NCI-H345 treated with DMSO at 0.1 percent for 48 hours (cell line): ENCODE measurements around the gene CRADD.

Experiments used
- DNase-seq: peaks from one replicate; lab custom pipeline; 2025; ENCODE audit not compliant: unreplicated experiment; lab: John Stamatoyannopoulos, UW

CRADD gene

DNA sequence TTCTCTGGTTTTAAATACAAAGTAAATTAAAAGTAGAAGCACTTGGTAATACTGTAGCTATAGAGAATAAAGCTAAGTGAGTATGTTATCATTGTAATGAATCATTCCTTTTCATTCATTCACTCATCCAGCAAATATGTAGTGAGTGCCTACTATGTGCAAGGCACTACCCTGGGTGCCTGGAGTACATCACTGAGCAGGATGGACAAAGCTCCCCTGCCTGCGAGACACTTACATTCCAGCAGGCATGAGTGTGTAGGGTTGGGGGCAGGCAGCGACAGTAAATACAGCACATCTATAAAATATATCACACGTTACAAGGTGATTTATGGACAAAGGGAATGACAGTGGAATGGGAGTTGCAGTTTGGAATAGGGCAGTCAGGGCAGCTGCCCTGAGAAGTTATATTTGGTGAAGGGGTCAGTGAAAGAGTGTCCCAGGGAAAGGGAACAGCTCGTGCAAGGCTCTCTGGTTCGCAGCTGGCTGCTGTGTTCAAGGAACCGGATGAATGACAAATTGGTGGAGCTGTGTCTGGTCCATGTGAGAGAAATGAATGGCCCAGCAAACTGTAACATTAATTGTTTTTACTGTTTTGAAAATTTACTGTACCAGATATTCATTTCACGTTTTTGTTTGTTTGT is 159.6 kb downstream of the CRADD start:
- no peak for DNase-seq

DNA sequence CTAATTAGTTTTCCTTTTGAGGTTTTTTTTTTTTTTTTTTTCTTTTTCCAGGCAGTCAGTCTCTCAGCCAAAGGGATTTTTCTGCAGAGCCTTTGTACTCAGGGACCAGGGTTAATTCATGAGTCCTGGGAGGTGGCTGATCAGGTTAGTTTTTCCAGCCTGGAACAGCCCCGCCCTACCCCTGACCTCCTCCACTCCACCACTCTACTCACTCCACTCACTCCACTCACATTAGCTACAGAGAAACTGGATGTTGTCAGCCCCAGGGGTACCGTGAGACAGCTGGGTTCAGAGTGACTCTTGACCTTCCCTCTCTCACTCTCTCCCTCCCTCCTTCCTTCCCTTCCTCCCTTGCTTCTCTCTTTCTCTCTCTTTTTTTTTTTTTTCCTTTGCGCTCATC is 161.0 kb downstream of the CRADD start:
- DNase-seq: no peak

GRCh38 chr12:93839064-93839463 is 161.9 kb downstream of the CRADD start:
- DNase-seq: no peak

DNA sequence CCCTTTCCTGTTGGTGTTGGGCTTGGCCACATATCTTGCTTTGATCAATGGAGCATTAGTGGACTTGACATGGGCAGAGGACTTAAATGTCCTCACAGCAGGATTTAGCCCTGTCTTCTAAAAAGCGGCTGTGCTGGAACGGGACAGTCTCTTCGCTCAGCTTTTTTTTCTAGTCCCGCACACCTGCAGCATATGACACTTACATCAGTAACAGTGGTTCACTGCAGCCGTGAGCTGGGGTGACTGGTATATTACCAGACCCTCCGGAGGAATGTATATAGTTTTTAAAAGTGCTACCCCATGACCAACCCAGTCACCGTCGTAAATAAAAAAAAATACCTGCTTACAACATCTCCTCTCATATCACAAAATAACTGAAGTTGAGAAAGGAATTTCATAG is 164.5 kb downstream of the CRADD start:
- DNase-seq: no peak

DNA sequence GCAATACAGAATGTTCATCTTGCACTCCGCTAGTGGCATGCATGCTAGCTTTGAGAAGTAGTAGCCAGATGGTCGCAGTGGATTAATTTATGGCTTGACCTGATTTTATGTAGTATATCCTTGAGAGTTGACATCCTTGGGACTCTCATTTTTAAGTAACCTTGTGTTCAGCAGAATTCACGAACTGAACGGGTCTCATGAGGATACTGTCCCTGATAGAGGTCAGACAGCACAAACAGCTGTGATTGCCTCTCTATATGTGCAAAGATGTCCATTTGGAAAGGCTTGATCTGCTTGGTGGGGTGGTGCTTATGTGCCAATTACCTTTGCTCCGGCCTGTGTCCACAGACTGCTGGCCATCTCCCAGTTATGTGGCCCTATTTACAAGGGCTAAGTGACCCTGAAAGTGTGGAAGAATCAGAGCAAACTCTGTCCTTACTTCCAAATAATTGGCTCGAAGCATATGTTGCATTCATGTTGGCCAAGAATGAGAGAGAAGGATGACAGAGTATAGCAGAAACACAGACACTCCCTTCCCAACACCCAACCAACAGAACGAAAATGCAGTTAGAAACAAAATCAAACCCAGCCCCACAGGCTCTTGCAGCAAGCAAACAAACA is 167.1 kb downstream of the CRADD start:
- DNase-seq: no peak

- DNase-seq: no peak
Measured at GRCh38 chr12:93846936-93847516, 169.9 kb downstream of the CRADD start.

GRCh38 chr12:93847517-93848474 is 170.6 kb downstream of the CRADD start:
- DNase-seq: no peak

DNA sequence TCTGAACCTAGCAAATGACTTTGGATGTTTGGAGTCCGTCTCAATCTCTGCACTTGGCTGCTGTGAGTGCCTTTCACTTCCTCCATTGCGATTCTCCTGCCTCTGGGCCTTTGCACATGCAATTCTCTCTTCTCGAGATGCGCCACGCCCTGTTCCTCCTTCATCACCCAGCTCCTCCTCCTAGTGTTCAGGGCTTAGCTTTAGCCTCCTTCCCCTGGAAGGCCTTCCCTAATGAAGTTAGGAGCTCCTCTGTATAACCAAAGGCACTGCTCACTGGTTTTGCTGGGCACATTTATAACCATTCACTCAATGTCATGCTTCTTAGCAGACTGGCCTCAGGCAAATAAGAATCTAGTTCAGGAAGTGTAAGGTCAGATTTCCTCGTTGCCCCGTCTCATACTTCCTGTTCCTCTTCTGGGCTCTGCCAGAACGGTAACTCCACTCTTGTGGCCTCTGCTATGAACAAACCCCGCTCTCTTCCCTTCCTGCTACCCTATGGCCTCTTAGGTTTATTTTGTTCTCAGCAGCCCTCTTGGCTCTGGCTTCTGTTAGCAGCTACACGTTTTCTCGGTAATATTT is 171.4 kb downstream of the CRADD start:
- no peak for DNase-seq

- DNase-seq: no peak
Measured at GRCh38 chr12:93849946-93850345, 172.8 kb downstream of the CRADD start.

DNA sequence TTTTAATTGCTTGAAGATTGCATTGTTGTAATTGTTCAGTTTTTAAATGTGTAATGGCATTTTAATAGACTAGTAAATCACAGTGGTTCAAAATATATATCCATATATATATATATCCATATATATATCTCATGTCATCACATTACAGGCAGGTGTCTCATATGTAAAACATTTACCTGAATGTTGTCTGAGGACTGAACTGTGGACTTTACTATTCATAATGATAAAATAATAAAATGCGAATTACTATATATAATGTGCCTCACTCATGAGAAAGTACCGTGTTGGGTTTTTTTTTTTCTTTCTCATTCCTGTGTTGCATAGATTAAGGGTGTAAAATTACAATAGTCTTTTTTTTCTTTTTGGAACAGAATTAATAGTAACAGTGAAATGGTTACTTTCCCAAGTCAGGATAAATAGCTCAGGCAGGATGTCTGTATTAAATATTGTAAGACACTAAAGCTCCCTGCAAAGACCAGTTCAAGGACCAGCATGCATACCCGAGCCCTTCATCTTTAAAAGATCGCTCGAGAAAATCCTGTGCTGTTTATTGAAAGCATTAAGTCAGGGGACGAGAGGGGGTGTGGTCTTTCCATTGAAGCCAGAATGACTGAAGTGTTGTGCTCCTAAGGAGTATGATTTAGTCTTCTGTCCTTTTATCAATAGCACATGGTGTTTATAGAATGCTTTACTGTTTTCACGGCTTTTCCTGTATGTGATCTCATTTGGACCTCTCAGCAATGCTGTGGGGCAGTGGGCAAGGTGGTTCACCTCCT is 173.5 kb downstream of the CRADD start:
- DNase-seq: no peak

- no peak for DNase-seq
Measured at GRCh38 chr12:93851257-93851671, 174.1 kb downstream of the CRADD start.

- DNase-seq: no peak
Measured at GRCh38 chr12:93852173-93852591, 175.0 kb downstream of the CRADD start.

GRCh38 chr12:93853698-93854478 is 176.7 kb downstream of the CRADD start:
- DNase-seq: no peak

DNA sequence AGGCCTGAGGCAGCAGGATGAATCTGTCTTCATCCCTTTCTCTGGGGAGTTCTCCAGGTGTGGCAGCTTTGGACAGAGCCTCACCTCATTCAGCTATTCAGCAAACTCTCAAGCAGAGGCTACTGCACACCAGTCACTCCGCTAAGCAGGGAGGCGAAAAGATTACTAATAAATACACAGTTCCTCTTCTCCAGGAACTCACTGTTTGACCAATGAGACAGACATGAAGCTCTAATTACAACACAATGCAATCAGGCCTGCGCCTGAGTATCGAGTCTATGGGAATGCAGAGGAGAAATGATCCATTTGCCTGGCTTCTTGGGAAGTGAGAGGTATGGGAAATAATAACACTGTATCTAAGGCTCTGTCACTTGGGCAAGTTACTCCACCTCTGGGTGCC is 178.1 kb downstream of the CRADD start:
- DNase-seq: no peak

DNA sequence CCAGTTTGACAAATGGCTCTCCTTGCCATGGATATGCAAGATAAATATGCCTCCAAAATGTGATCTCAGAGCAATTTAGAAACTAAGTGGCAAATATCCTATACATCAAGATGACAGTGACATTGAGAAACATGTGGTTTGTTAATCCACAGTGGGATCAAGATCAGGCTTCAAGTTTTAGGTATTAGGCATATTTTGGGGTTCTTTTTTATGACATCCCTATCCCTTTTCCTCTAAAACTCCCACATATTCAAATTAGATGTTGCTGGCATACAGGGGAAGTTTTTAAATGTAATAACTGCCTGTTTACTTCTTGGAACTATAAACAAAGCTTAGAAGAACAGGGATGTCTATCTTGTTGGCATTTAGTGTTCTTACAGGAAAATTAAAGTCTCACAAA is 179.4 kb downstream of the CRADD start:
- DNase-seq: no peak

- DNase-seq: no peak
Measured at GRCh38 chr12:93857279-93857938, 180.2 kb downstream of the CRADD start.

DNA sequence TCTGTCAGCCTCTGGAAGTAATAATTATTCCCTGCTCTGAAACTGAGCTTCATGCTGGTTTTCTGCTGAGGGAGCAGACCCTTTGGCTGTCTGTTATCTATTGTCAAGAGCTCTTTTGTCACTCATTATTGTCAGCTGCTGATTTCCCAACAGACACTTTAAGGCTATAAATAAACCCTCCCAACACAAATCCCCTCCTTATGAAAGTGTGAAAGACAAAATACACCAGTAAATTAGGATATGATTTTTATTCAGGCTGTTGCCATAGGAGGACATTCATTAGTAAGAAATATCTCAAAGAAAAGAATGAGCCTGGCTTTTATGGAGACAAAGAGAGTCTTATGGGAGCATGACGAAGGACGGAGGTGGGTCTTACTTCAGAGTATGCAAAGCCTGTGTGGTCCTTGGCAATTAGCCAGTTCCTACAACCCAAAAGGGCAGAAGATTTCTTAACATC is 180.8 kb downstream of the CRADD start:
- DNase-seq: peak; percentile 67

DNA sequence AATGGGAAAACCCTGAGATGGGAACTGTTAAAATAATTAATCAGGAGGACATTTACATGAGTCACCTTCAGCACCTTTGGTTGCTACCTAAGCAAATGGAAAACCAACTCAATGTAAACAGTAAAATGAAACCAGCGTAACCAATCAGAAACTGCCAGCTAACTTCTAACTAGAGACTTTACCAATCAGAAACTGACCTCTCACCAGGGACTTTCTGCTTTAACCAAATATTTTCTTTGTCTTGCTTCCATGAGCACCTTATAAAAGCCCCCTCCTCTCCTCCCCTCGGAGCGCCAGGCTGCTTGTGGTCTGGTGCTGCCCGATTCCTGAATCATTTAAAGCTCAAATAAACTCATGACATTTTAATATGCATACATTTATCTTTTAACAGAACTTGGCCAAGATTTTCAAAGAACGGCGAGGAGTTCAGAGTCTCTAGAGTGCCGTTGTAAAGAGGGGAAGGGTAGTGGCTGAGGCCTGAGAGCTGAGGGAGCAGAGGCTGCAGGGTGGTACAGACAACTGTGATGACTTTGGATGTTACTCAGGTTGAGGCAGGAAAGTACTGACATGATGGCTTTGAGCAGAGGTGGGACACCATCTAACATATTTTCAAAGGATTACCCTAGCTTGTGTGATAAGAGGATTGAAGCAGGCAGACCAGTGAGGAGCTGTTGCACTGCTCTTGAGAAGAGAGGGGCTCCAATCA is 183.6 kb downstream of the CRADD start:
- no peak for DNase-seq
